ENCODE measurements around the gene NAT14. TPM values are rescaled to one million over a fixed set of nuclear protein-coding genes. Genes with fewer than 3 reads are reported as not detected.
A peak's percentile ranks its signal among the peaks of the same experiment; 100 is the strongest.

NAT14 gene
- polyA plus RNA-seq (2013, experiment 1 of 4), result 70.2 TPM
- polyA plus RNA-seq (2013, experiment 2 of 4), result 71.7 TPM
- polyA plus RNA-seq (2013, experiment 3 of 4), result 51.4 TPM
- 68.8 TPM for polyA plus RNA-seq (2013, experiment 4 of 4)

DNA sequence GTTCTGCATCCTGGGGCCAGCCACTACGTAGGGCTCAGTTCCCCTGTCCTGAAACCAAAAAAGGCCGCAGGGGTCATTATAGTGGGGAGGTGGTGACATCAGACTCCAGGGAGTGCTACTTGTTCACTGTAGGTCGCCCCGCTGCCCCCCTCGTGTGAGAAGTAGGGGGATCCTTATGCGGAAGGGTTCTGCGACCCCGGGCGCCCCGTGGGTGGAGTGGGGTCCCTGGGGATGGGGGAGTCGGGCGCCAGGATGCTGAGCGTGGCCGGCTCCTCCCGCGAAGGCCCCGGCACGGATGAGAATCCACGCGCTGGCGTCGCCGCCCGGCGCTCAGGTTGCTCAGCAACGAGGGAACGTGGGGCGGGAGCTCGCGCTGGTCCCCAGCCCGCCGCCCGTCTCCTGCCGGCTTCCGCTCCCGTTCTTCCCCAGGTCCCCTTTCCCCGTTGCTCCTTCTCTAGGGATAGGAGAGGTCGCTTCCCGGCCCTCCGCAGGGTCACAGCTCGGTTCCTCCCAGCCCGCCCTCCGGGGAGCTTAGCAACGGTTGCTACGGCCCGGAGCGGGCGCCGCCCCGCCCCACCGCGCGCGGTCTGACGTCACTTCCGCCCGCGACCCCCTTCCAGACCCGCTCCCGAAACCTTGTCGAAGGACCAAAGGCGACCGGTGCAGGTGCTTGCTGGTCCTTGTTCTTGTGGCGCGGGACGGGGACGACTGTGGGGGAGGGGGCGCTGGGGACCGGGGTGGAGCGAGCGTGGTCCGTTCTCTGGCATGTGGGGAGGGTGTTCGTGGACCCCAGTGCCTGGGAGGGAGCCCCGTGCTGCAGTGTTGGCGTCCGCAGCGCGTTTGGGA is at the start of gene NAT14:
TSS of gene NAT14 (plus strand) at position 596 of the 846 bp plus-strand sequence. CDS start 521 bp downstream, outside the sequence.
- Histone ChIP-seq H3K27ac (ENCODE audit: insufficient read depth, low read depth, low read length, poor library complexity, severe bottlenecking) (peak within 1 kb of the TSS; percentile 77), H3K4me3 (ENCODE audit: insufficient read depth, low read depth, low read length) (peak within 1 kb of the TSS; percentile 81), H3K4me1 (ENCODE audit: control insufficient read depth, insufficient read depth, low read length) (peaks cover 35% of the 10 kb centered on the region), H3K9me3 (ENCODE audit: control insufficient read depth, low read length) (no peaks in the 10 kb centered on the region), H3K36me3 (ENCODE audit: control insufficient read depth, insufficient read depth, low read length) (peaks cover 6% of the 10 kb centered on the region), H3K27me3 (ENCODE audit: control insufficient read depth, insufficient read depth, low read length, poor library complexity, severe bottlenecking) (no peaks in the 10 kb centered on the region)
- 2% methylated on average over 78 of the region's 78 CpGs for WGBS, 2 experiments

DNA sequence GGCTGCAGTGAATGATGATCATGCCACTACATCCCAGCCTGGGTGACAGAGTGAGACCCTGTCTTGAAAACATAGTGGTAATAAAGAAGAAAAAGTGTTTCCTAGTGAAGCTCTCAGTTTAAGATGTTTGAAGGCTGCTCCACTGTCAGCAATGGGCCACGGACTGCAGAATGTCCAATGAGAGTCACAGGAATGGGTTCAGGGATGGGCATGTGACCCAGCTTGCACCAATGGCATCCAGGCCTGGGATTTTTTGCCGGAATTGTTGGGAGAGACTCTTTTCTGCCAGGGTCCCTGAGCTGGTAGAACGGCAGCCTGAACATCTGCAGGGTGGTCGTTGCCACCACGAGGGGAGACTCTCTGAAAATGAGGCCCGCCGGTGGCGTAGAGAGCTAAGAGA is 48.1 kb upstream of the NAT14 start:
- H3K4me3 ChIP-seq (ENCODE audit: insufficient read depth, low read depth, low read length), result no peak overlapping the region
- peaks cover 43% of the 10 kb centered on the region for H3K27me3 ChIP-seq (ENCODE audit: control insufficient read depth, insufficient read depth, low read length, poor library complexity, severe bottlenecking)
- H3K9me3 ChIP-seq (ENCODE audit: control insufficient read depth, low read length), result no peaks in the 10 kb centered on the region
- no peaks in the 10 kb centered on the region for H3K36me3 ChIP-seq (ENCODE audit: control insufficient read depth, insufficient read depth, low read length)
- H3K27ac ChIP-seq (ENCODE audit: insufficient read depth, low read depth, low read length, poor library complexity, severe bottlenecking), result no peak overlapping the region
- peaks cover 17% of the 10 kb centered on the region for H3K4me1 ChIP-seq (ENCODE audit: control insufficient read depth, insufficient read depth, low read length)
- WGBS, 2 experiments, result 41% methylated on average over 8 of the region's 8 CpGs

GRCh38 chr19:55437410-55437809 is 47.6 kb upstream of the NAT14 start:
- Histone ChIP-seq H3K9me3 (ENCODE audit: control insufficient read depth, low read length) (no peaks in the 10 kb centered on the region), H3K4me1 (ENCODE audit: control insufficient read depth, insufficient read depth, low read length) (peaks cover 17% of the 10 kb centered on the region), H3K27me3 (ENCODE audit: control insufficient read depth, insufficient read depth, low read length, poor library complexity, severe bottlenecking) (peaks cover 49% of the 10 kb centered on the region), H3K36me3 (ENCODE audit: control insufficient read depth, insufficient read depth, low read length) (no peaks in the 10 kb centered on the region), H3K4me3 (ENCODE audit: insufficient read depth, low read depth, low read length) (no peak overlapping the region), H3K27ac (ENCODE audit: insufficient read depth, low read depth, low read length, poor library complexity, severe bottlenecking) (no peak overlapping the region)
- WGBS, 2 experiments, result 2 to 3% methylated on average over 17 of the region's 17 CpGs

GRCh38 chr19:55439052-55439451 is 45.9 kb upstream of the NAT14 start:
- Histone ChIP-seq H3K4me1 (ENCODE audit: control insufficient read depth, insufficient read depth, low read length) (peaks cover 19% of the 10 kb centered on the region), H3K27me3 (ENCODE audit: control insufficient read depth, insufficient read depth, low read length, poor library complexity, severe bottlenecking) (peaks cover 65% of the 10 kb centered on the region), H3K27ac (ENCODE audit: insufficient read depth, low read depth, low read length, poor library complexity, severe bottlenecking) (no peak overlapping the region), H3K36me3 (ENCODE audit: control insufficient read depth, insufficient read depth, low read length) (no peaks in the 10 kb centered on the region), H3K9me3 (ENCODE audit: control insufficient read depth, low read length) (no peaks in the 10 kb centered on the region), H3K4me3 (ENCODE audit: insufficient read depth, low read depth, low read length) (no peak overlapping the region)
- WGBS, 2 experiments, result 73 to 77% methylated on average over 5 of the region's 5 CpGs

DNA sequence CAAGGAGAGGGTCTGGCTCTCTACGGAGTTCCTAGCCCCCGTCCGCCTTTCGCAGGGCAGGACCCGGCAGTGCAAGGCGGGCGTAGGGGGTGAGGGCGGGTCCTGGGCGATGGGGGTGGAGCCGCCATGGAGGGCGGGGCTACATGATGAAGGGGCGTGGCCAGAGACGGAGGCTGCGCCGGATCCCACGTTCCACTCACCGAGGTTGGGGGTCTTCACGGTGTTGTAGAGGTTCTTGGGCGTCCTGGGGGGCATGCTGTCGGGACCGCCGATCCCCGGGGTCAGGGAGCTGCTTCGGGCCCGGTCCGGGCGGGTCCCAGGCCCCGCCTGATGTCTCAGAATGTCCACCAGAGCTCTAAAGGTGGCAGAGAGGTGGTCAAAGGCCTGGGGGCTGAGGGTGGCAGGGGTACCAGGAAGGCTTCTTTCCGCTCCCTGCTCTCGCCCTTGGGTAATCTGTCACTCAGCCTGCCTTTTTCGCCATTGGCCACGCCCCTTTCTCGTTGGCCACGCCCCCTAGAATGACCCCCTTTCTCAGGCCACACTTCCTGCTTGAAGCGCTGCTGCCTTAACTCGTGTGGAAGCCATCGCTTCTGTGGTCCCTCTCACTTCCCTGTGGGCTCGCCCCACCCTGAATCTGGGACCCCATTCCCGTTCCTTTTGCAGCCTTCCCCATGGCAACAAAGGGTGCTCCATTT is 44.4 kb upstream of the NAT14 start:
- H3K4me3 ChIP-seq (ENCODE audit: insufficient read depth, low read depth, low read length), result no peak overlapping the region
- 14 to 16% methylated on average over 39 of the region's 39 CpGs for WGBS, 2 experiments
- peaks cover 80% of the 10 kb centered on the region for H3K27me3 ChIP-seq (ENCODE audit: control insufficient read depth, insufficient read depth, low read length, poor library complexity, severe bottlenecking)

DNA sequence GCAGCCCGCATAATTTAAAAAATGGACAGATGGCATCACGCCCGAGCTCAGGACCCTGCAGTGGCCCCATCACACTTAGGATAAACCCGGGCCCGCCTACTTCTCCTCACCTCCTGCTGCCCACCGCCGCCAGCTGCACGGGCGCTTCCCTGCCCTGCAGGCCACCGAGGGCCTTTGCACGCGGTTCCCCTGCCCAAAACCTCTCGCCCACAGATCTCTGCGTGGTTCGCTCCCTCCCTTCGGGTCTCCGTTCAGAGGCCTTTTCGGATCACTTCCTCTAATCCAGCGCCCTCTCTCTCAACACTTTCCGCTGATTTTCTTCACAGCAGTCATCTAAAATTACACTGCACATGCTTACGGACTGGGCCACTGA is 43.7 kb upstream of the NAT14 start:
- no peaks in the 10 kb centered on the region for H3K36me3 ChIP-seq (ENCODE audit: control insufficient read depth, insufficient read depth, low read length)
- no peaks in the 10 kb centered on the region for H3K9me3 ChIP-seq (ENCODE audit: control insufficient read depth, low read length)
- H3K4me3 ChIP-seq (ENCODE audit: insufficient read depth, low read depth, low read length), result no peak overlapping the region
- 9 to 10% methylated on average over 21 of the region's 21 CpGs for WGBS, 2 experiments
- H3K4me1 ChIP-seq (ENCODE audit: control insufficient read depth, insufficient read depth, low read length), result peaks cover 19% of the 10 kb centered on the region
- H3K27me3 ChIP-seq (ENCODE audit: control insufficient read depth, insufficient read depth, low read length, poor library complexity, severe bottlenecking), result peaks cover 87% of the 10 kb centered on the region
- no peak overlapping the region for H3K27ac ChIP-seq (ENCODE audit: insufficient read depth, low read depth, low read length, poor library complexity, severe bottlenecking)

More for the DNA sequence above, 44.4 kb upstream of the NAT14 start:
- no peaks in the 10 kb centered on the region for H3K36me3 ChIP-seq (ENCODE audit: control insufficient read depth, insufficient read depth, low read length)
- no peak overlapping the region for H3K27ac ChIP-seq (ENCODE audit: insufficient read depth, low read depth, low read length, poor library complexity, severe bottlenecking)
- H3K4me1 ChIP-seq (ENCODE audit: control insufficient read depth, insufficient read depth, low read length), result peaks cover 19% of the 10 kb centered on the region
- no peaks in the 10 kb centered on the region for H3K9me3 ChIP-seq (ENCODE audit: control insufficient read depth, low read length)

DNA sequence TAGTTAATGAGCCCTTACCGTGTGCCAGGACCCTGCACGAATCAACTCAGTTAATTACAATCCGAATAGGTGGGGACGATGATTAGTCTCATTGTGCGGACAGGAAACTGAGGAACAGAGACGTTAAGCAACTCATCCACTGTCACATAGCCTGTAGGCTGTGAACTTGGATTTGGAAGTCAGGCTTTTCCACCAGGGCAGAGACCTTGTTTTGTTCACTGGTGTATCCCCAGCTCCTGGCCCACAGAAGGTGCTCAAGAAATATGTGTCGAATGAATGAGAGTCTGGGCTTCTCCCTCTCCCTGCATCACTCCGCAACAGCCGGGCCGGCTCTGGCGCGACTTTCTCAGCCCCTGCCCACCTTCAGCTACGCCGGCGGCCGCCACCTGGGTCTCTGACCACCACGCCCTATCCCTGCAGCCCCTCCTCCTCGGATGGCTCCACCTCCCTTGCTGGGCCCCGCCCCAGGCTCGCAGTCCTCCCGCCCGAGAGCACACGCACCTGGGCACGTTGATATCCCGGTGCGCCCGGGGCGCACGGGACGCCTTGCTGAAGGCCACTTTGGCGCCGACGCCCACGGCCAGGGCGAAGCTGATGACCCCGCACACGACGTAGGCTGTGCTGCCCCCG is 43.2 kb upstream of the NAT14 start:
- Histone ChIP-seq H3K9me3 (ENCODE audit: control insufficient read depth, low read length) (no peaks in the 10 kb centered on the region), H3K27me3 (ENCODE audit: control insufficient read depth, insufficient read depth, low read length, poor library complexity, severe bottlenecking) (peaks cover 93% of the 10 kb centered on the region), H3K27ac (ENCODE audit: insufficient read depth, low read depth, low read length, poor library complexity, severe bottlenecking) (no peak overlapping the region), H3K36me3 (ENCODE audit: control insufficient read depth, insufficient read depth, low read length) (no peaks in the 10 kb centered on the region), H3K4me3 (ENCODE audit: insufficient read depth, low read depth, low read length) (no peak overlapping the region), H3K4me1 (ENCODE audit: control insufficient read depth, insufficient read depth, low read length) (peaks cover 19% of the 10 kb centered on the region)
- 3 to 4% methylated on average over 39 of the region's 39 CpGs for WGBS, 2 experiments

DNA sequence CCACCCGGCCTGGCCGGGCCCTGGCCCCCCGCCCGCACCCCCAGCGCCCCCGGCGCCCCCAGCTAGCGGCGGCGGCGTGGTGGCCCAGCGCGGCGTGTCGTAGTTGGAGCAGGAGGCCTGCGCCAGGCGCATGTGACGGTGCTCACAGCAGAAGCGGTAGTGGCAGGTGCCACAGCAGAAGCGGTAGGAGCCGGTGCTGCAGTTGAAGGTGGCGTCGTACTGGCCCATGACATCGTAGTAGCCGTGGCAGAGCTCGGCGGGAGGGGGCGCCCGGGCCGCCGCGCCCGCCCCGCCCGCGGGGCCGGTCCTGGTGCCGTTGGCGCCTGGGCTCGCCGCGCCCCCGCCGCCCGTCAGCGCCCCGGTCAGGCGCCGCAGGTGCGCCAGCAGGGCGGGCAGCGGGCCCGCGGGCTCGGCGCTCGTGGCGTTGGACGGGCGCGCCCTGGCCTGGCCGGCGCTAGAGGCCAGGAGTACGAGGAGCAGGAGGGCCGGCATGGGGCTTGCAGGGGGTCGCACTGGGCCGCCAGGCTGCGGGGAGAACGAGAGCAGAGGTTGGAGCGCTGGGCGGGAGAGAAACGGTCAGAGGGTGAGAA is 42.5 kb upstream of the NAT14 start:
- peaks cover 99% of the 10 kb centered on the region for H3K27me3 ChIP-seq (ENCODE audit: control insufficient read depth, insufficient read depth, low read length, poor library complexity, severe bottlenecking)
- H3K4me1 ChIP-seq (ENCODE audit: control insufficient read depth, insufficient read depth, low read length), result peaks cover 19% of the 10 kb centered on the region
- H3K4me3 ChIP-seq (ENCODE audit: insufficient read depth, low read depth, low read length), result no peak overlapping the region
- no peaks in the 10 kb centered on the region for H3K36me3 ChIP-seq (ENCODE audit: control insufficient read depth, insufficient read depth, low read length)
- no peak overlapping the region for H3K27ac ChIP-seq (ENCODE audit: insufficient read depth, low read depth, low read length, poor library complexity, severe bottlenecking)
- no peaks in the 10 kb centered on the region for H3K9me3 ChIP-seq (ENCODE audit: control insufficient read depth, low read length)
- 1 to 2% methylated on average over 72 of the region's 72 CpGs for WGBS, 2 experiments

DNA sequence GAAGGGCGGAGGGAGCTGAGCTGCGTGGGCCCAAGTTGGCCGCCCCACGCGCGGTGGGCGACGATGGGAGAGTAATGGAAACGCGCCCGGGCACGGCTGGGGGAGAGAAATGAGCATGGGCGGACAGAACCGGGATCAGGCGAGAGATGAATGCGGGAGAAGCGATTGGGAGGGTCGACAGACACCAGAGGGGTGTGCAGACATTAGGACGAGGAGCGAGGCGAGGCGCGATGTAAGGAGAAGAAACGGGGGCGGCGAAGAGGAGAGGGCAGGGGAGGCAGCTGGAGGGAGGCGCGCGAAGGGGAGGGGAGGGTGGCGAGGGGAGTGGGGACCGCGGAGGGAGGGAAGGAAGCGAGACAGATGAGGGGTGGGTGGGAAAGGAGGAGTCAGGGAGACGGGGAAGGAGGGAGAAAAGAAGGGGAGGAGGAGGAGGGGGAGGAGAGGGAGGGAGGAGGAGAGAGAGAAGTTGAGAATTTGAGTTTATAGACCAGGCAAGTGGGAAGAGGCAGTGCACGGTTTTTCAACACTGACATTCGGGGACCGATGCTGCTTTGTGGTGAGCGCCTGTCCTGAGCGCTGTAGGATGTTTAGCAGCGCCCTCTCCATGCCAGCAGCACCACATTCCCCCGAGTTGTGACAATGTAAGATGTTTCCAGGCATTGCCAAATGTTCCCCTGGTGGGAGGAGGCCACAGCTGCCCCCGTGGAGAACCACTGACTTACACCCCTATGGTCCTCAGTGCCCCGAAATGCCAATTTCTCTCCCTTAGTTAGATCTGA is 41.8 kb upstream of the NAT14 start, which contains the start of gene SHISA7:
TSS of gene SHISA7 (minus strand) at position 256 of the 779 bp plus-strand sequence. CDS start 437 bp downstream, outside the sequence.
- WGBS, 2 experiments, result 3% methylated on average over 43 of the region's 43 CpGs
- no peak within 1 kb of the TSS for H3K27ac ChIP-seq (ENCODE audit: insufficient read depth, low read depth, low read length, poor library complexity, severe bottlenecking)
- H3K27me3 ChIP-seq (ENCODE audit: control insufficient read depth, insufficient read depth, low read length, poor library complexity, severe bottlenecking), result peaks cover 100% of the 10 kb centered on the region
- no peaks in the 10 kb centered on the region for H3K36me3 ChIP-seq (ENCODE audit: control insufficient read depth, insufficient read depth, low read length)
- H3K9me3 ChIP-seq (ENCODE audit: control insufficient read depth, low read length), result no peaks in the 10 kb centered on the region
- H3K4me1 ChIP-seq (ENCODE audit: control insufficient read depth, insufficient read depth, low read length), result peaks cover 19% of the 10 kb centered on the region
- no peak within 1 kb of the TSS for H3K4me3 ChIP-seq (ENCODE audit: insufficient read depth, low read depth, low read length)

Data from ectodermal cell (in vitro differentiated cells).